ENCODE measurements around the gene RMC1. TPM values are rescaled to one million over a fixed set of nuclear protein-coding genes. Genes with fewer than 3 reads are reported as not detected.

Gene RMC1
- total RNA-seq, 2 experiments from 2014 or later: 46.9 to 48.3 TPM

GRCh38 chr18:23537274-23537673 is 34.0 kb downstream of the RMC1 start:
- no peak overlapping the region for H3K27ac ChIP-seq (ENCODE audit: low read depth in 1 of 2, low read length in 2 of 2)
- H3K9me3 Mint-ChIP-seq: no peaks in the 10 kb centered on the region
- intact Hi-C loops (cut with DNase I, micrococcal nuclease): no loop called here
- no peaks in the 10 kb centered on the region for H3K27me3 Mint-ChIP-seq
- TF ChIP-seq, protein P1, sequence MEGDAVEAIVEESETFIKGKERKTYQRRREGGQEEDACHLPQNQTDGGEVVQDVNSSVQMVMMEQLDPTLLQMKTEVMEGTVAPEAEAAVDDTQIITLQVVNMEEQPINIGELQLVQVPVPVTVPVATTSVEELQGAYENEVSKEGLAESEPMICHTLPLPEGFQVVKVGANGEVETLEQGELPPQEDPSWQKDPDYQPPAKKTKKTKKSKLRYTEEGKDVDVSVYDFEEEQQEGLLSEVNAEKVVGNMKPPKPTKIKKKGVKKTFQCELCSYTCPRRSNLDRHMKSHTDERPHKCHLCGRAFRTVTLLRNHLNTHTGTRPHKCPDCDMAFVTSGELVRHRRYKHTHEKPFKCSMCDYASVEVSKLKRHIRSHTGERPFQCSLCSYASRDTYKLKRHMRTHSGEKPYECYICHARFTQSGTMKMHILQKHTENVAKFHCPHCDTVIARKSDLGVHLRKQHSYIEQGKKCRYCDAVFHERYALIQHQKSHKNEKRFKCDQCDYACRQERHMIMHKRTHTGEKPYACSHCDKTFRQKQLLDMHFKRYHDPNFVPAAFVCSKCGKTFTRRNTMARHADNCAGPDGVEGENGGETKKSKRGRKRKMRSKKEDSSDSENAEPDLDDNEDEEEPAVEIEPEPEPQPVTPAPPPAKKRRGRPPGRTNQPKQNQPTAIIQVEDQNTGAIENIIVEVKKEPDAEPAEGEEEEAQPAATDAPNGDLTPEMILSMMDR (IDR thresholded peaks at IDR 0.05): no peak
- no peak overlapping the region for H3K4me3 Mint-ChIP-seq
- H3K4me1 ChIP-seq (ENCODE audit: insufficient read depth, low read length): peaks cover 30% of the 10 kb centered on the region
- peaks cover 81% of the 10 kb centered on the region for H3K36me3 ChIP-seq (ENCODE audit: insufficient read depth, low read length)
- H3K36me3 Mint-ChIP-seq (ENCODE audit: low read depth): peaks cover 92% of the 10 kb centered on the region
- H3K4me1 Mint-ChIP-seq (ENCODE audit: low read depth): peaks cover 33% of the 10 kb centered on the region
- DNase-seq (no peak), ATAC-seq (ENCODE audit: poor library complexity) (no peak)
- no peak overlapping the region for H3K27ac Mint-ChIP-seq
- no peak overlapping the region for H3K4me3 ChIP-seq (ENCODE audit: low read length)
- POLR2A ChIA-PET: no interaction called here
- H3K9me3 ChIP-seq (ENCODE audit: control insufficient read depth in 1 of 2, insufficient read depth in 1 of 2, low read length in 2 of 2): no peaks in the 10 kb centered on the region
- CTCF ChIA-PET: no interaction called here
- H3K27me3 ChIP-seq (ENCODE audit: control insufficient read depth in 1 of 2, insufficient read depth in 2 of 2, low read length in 2 of 2): no peaks in the 10 kb centered on the region

DNA sequence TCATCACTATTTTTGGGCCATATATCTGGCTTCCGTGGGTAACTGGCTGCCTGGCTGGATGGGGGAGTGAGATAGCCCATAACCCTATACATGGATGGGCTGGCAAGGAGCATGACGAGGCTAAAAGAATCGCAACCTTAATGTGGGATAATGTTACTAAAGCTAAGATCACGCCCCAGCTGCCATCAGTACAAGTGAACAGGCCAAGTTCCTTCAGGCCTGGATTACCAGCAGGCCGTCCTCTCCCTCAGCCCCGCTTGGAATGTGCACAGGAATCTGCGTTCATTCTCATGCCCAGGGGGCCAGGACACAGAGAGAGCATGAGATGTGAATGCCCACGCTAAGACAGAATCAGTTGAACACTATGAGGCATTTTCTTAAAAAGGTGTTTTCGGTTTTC is 34.7 kb downstream of the RMC1 start:
- Histone ChIP-seq H3K36me3 (ENCODE audit: insufficient read depth, low read length) (peaks cover 81% of the 10 kb centered on the region), H3K27me3 (ENCODE audit: control insufficient read depth in 1 of 2, insufficient read depth in 2 of 2, low read length in 2 of 2) (no peaks in the 10 kb centered on the region), H3K4me1 (ENCODE audit: insufficient read depth, low read length) (peaks cover 35% of the 10 kb centered on the region), H3K9me3 (ENCODE audit: control insufficient read depth in 1 of 2, insufficient read depth in 1 of 2, low read length in 2 of 2) (no peaks in the 10 kb centered on the region), H3K27ac (ENCODE audit: low read depth in 1 of 2, low read length in 2 of 2) (no peak overlapping the region), H3K4me3 (ENCODE audit: low read length) (no peak overlapping the region)
- no peak for DNase-seq
- Mint-ChIP-seq H3K4me1 (ENCODE audit: low read depth) (peaks cover 37% of the 10 kb centered on the region), H3K4me3 (no peak overlapping the region), H3K27ac (no peak overlapping the region), H3K9me3 (no peaks in the 10 kb centered on the region), H3K27me3 (no peaks in the 10 kb centered on the region), H3K36me3 (ENCODE audit: low read depth) (peaks cover 91% of the 10 kb centered on the region)
- POLR2A ChIA-PET: no interaction called here
- CTCF ChIA-PET: interaction anchor here (1.1 kb wide), 1 partner anchor 22 kb away, joined by 3 read pairs; no protein-coding TSS in a partner anchor
- intact Hi-C loops (cut with DNase I, micrococcal nuclease): no loop called here
- ATAC-seq (ENCODE audit: poor library complexity): no peak
- TF ChIP-seq, protein P1 (IDR thresholded peaks at IDR 0.05): no peak

- Mint-ChIP-seq H3K27me3 (no peaks in the 10 kb centered on the region), H3K27ac (peak overlapping the region; percentile 68), H3K4me3 (no peak overlapping the region), H3K9me3 (no peaks in the 10 kb centered on the region), H3K36me3 (ENCODE audit: low read depth) (peaks cover 88% of the 10 kb centered on the region), H3K4me1 (ENCODE audit: low read depth) (peaks cover 37% of the 10 kb centered on the region)
- no peaks in the 10 kb centered on the region for H3K27me3 ChIP-seq (ENCODE audit: control insufficient read depth in 1 of 2, insufficient read depth in 2 of 2, low read length in 2 of 2)
- POLR2A ChIA-PET: no interaction called here
- TF ChIP-seq, protein P1 (IDR thresholded peaks at IDR 0.05): no peak
- intact Hi-C loops (cut with DNase I, micrococcal nuclease): no loop called here
- ATAC-seq (ENCODE audit: poor library complexity): no peak
- no peak for DNase-seq
- H3K4me3 ChIP-seq (ENCODE audit: low read length): no peak overlapping the region
- CTCF ChIA-PET: interaction anchor here (1.1 kb wide), 1 partner anchor 23 kb away, joined by 3 read pairs; no protein-coding TSS in a partner anchor
- no peak overlapping the region for H3K27ac ChIP-seq (ENCODE audit: low read depth in 1 of 2, low read length in 2 of 2)
- peaks cover 80% of the 10 kb centered on the region for H3K36me3 ChIP-seq (ENCODE audit: insufficient read depth, low read length)
- H3K9me3 ChIP-seq (ENCODE audit: control insufficient read depth in 1 of 2, insufficient read depth in 1 of 2, low read length in 2 of 2): no peaks in the 10 kb centered on the region
- H3K4me1 ChIP-seq (ENCODE audit: insufficient read depth, low read length): peaks cover 35% of the 10 kb centered on the region
Measured at GRCh38 chr18:23538870-23539269, 35.6 kb downstream of the RMC1 start.

Data from CD4-positive, alpha-beta T cell (primary cell).